ENCODE measurements around the gene RBM47. TPM values are rescaled to one million over a fixed set of nuclear protein-coding genes. Genes with fewer than 3 reads are reported as not detected.

The RBM47 gene
- total RNA-seq, 1 donor from 2014 or later, result 105 TPM

GRCh38 chr4:40514497-40514951 is 115.1 kb downstream of the RBM47 start:
- DNase-seq, result no peak
- intact Hi-C loops (cut with DNase I), result no loop called here
- H3K4me1 ChIP-seq, result peaks cover 15% of the 10 kb centered on the region
- TF ChIP-seq CTCF (IDR thresholded peaks at IDR 0.05), result no peak
- peak overlapping the region; percentile 43 for H3K4me3 ChIP-seq
- no peaks in the 10 kb centered on the region for H3K27me3 ChIP-seq
- H3K9me3 ChIP-seq, result no peaks in the 10 kb centered on the region
- ATAC-seq, result peak; percentile 82
- H3K36me3 ChIP-seq, result no peaks in the 10 kb centered on the region
- H3K27ac ChIP-seq, result peak overlapping the region; percentile 47

DNA sequence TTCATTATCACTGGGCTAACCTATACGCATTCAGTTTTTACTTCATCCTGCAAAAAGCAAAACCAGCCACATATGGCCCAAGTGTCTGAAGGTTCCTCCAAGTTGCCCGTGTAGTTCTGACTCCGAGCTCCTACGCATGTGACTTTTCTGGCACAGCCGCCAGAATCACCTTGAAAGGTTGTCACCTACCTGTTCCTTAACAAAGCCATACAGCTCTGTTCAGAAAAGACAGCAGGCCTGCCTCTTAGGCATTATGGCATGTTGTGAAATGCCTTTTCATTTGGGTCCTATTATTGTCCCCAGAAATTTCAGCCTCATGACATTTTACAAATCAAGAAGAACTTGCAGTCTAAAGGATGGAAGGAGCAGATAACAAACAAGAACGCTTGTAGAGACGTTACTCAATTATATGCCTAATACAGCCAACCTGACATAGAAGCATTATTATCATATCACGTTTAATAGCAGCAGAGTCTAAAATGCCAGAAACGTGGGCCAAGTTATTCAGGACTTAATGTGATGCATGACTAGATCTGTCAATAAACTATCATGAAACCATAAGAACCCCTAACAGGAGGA is 118.5 kb downstream of the RBM47 start:
- intact Hi-C loops (cut with DNase I), result no loop called here
- no peak overlapping the region for H3K27ac ChIP-seq
- ATAC-seq (no peak), DNase-seq (no peak)
- no peak overlapping the region for H3K4me3 ChIP-seq
- H3K4me1 ChIP-seq, result peaks cover 10% of the 10 kb centered on the region
- H3K36me3 ChIP-seq, result no peaks in the 10 kb centered on the region
- no peaks in the 10 kb centered on the region for H3K27me3 ChIP-seq
- no peaks in the 10 kb centered on the region for H3K9me3 ChIP-seq
- TF ChIP-seq CTCF (IDR thresholded peaks at IDR 0.05), result no peak

- Histone ChIP-seq H3K4me1 (no peaks in the 10 kb centered on the region), H3K4me3 (no peak overlapping the region), H3K36me3 (no peaks in the 10 kb centered on the region), H3K27ac (no peak overlapping the region), H3K9me3 (no peaks in the 10 kb centered on the region), H3K27me3 (no peaks in the 10 kb centered on the region)
- ATAC-seq (no peak), DNase-seq (no peak)
- no peak for TF ChIP-seq CTCF (IDR thresholded peaks at IDR 0.05)
- intact Hi-C loops (cut with DNase I), result no loop called here
These were observed 121.7 kb downstream of the RBM47 start for GRCh38 chr4:40507977-40508376.

- no peaks in the 10 kb centered on the region for H3K27me3 ChIP-seq
- no peak overlapping the region for H3K4me3 ChIP-seq
- DNase-seq (no peak), ATAC-seq (no peak)
- no peak for TF ChIP-seq CTCF (IDR thresholded peaks at IDR 0.05)
- H3K27ac ChIP-seq, result no peak overlapping the region
- H3K9me3 ChIP-seq, result no peaks in the 10 kb centered on the region
- intact Hi-C loops (cut with DNase I), result no loop called here
- H3K4me1 ChIP-seq, result no peaks in the 10 kb centered on the region
- no peaks in the 10 kb centered on the region for H3K36me3 ChIP-seq
These were observed 123.2 kb downstream of the RBM47 start for GRCh38 chr4:40506492-40506891.

DNA sequence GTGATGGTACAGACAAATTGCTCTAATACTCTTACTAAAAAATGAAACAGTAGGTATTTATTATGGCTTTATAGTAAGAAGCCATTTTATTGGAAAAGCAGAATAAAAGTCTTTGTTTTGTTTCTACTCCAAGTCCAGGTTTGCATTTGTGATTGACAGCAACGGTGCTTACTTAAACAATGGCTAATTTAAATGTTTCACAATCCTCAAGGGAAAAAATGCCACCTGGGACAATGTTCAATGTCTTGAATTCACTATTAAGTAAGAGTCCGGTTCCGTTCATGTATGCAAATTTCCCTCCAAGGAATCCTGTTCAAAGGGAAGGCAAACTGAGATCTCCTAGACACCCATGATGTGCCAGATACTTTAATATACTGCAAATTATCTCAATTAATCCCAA is 123.6 kb downstream of the RBM47 start:
- no peak for TF ChIP-seq CTCF (IDR thresholded peaks at IDR 0.05)
- no peaks in the 10 kb centered on the region for H3K4me1 ChIP-seq
- no peaks in the 10 kb centered on the region for H3K27me3 ChIP-seq
- H3K36me3 ChIP-seq, result no peaks in the 10 kb centered on the region
- no peaks in the 10 kb centered on the region for H3K9me3 ChIP-seq
- no peak overlapping the region for H3K4me3 ChIP-seq
- peak; percentile 43 for ATAC-seq
- DNase-seq, result no peak
- no peak overlapping the region for H3K27ac ChIP-seq
- intact Hi-C loops (cut with DNase I), result no loop called here

GRCh38 chr4:40502934-40503333 is 126.7 kb downstream of the RBM47 start:
- DNase-seq, result no peak
- no peak for TF ChIP-seq CTCF (IDR thresholded peaks at IDR 0.05)
- Histone ChIP-seq H3K27ac (no peak overlapping the region), H3K4me1 (no peaks in the 10 kb centered on the region), H3K4me3 (no peak overlapping the region), H3K9me3 (no peaks in the 10 kb centered on the region), H3K36me3 (no peaks in the 10 kb centered on the region), H3K27me3 (no peaks in the 10 kb centered on the region)
- intact Hi-C loops (cut with DNase I), result no loop called here
- ATAC-seq, result peak; percentile 29

Measured in upper lobe of right lung (tissue), 1 donor.